ENCODE results near the gene IL18.
A peak's percentile ranks its signal among the peaks of the same experiment; 100 is the strongest.
"Not testable (repeated sequence)": the region's sequence is repeated elsewhere in the genome, so short reads cannot be mapped to it uniquely, and the experiment has no call there.

Gene IL18

GRCh38 chr11:112166562-112166961 lies 2.7 kb upstream of the IL18 start:
- DNase-seq, result peak; percentile 58

- no peak for DNase-seq
Observed at GRCh38 chr11:112165049-112165448, 1.2 kb upstream of the IL18 start.

DNA sequence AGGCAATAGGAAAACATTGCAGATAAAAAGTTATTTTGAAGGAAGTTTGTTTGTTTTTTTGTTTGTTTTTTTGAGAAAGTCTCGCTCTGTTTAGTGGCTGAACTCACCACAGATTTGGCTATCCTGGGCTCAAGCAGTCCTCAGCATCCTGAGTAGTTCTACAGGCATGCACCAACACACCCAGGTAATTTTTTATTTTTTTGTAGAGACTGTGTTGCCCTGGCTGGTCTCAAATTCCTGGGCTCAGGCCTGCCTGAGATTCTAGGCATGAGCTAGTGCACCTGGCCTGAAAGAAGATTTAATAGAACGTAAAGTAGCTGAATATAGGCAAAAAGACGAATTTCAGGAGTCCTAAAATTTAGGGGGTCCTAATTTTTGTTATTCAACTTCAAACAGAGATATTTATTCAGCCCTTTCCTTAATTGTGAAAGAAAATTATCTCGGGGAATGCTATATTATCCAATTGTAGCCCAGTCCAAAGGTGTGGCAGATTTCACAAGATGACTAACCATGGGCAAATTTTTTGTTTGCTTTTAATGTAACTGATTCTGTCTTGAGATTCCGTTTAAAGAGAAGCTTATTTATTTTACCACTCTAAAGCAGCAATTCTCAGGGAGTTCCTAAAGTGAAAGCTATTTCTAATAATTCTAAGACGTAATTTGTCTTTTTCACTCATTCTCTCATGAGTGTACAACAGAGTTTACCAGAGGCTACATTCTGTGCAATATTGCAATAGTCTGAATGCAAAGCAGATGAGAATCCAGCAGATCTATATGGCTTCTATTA lies 940 bp downstream of the IL18 start:
- DNase-seq, result peak; percentile 40

DNA sequence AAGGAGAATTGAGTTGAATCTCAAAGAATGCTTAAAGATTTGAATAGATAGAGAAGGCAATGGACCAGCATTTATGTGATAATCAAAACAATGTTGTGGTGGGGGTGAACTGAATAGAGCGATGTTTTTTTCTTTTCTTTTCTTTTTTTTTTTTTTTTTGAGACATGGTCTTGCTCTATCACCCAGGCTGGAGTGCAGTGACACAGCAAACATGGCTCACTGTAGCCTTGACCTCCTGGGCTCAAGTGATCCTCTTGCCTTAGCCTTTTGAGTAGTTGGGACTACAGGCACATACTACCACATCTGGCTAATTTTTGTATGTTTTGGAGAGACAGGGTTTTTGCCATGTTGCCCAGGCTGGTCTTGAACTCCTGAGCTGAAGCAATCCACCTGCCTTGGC lies 1.7 kb downstream of the IL18 start:
- DNase-seq, result not testable (repeated sequence)

DNA sequence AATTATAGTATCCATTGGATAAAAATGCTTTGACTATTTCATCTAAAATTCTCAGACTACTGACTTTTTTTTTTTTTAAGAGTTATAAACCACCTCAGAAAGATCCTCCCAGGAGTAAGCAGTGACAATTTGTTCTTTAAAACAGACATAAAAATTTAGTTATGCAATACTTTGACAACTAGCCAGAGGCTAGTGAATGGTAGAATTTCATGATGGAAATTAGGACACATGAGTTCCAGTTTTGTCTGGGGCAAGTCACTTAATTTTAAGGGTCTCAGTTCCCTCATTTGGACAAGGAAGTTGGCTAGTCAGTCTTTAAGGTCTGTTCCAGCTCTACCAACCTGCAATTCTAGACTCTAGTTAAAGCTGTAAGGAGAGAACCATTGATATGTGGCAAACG lies 2.9 kb downstream of the IL18 start:
- DNase-seq, result peak; percentile 76

DNA sequence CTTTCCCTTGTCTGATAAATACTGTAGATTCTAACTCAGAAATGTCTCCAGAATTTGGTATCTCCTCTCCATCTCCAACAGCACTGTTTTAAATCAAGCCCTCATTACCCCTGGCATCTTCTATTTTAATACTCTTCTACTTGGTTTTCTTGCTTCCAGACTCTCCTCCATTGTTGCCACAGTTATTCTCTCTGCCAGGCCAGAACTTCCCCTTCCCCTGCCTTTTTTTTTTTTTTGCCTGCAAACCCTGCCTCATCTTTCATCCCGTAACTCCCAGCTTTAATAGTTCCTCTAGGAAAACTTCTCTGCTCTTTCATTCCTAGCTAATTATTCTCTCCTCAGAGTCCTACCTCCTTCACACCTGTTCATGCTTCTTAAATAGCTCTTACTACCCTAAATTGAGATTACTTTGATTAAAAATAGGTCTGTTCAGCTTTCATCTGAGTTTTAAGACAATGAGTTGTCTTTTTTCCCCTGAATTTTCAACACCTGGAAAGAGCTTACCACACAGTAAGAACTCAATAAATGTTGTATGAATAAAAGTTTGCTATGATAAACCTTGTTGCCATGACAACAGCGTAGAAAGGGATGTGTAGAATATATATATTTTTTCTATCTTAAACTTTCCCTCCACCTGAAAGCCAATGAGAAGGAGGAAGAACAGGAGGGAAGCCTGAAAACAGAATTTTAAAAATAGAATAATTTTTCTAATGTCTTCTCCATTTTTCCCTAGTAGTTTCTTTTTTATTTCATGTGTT lies 3.6 kb downstream of the IL18 start:
- DNase-seq, result peak; percentile 53

DNA sequence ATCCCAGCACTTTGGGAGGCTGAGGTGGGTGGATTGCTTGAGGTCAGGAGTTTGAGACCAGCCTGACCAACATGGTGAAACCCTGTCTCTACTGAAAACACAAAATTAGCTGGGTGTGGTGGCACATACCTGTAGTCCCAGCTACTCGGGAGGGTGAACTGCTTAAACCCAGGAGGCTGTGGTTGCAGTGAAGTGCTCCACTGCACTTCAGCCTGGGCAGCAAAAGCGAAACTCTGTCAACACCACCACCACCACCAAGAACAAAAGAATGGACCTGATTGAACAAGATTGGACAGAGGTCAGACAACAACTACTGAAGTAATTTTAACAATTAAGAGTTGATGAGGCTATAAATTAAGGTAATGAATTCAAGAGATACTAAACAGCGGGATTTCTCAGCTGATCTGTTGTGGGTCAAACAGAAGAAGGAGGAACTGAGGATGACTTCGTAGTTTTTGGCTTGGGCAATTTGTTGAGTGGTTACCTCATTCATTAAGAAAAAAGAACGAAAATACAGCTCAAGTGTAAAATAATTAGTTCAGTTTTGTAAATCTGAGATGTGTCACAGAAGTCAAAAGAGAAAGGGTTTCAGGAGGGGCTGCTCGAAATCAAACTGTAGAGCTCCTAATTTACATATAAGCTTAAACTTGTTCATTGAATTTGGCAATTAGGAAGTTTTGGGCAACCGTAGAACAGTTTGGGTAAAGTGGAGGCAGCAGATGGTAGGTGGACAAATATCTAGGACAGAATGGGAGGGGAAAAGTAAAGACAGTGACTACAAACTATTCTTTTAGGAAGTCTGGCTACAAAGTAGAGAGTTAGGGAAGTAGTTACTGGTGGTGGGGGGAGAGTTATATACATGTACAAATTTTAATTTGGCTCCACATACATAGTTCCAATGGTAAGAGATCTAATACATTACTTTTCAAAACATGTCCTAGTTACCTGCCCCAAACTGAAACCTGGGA lies 4.5 kb downstream of the IL18 start:
- peak; percentile 89 for DNase-seq

DNA sequence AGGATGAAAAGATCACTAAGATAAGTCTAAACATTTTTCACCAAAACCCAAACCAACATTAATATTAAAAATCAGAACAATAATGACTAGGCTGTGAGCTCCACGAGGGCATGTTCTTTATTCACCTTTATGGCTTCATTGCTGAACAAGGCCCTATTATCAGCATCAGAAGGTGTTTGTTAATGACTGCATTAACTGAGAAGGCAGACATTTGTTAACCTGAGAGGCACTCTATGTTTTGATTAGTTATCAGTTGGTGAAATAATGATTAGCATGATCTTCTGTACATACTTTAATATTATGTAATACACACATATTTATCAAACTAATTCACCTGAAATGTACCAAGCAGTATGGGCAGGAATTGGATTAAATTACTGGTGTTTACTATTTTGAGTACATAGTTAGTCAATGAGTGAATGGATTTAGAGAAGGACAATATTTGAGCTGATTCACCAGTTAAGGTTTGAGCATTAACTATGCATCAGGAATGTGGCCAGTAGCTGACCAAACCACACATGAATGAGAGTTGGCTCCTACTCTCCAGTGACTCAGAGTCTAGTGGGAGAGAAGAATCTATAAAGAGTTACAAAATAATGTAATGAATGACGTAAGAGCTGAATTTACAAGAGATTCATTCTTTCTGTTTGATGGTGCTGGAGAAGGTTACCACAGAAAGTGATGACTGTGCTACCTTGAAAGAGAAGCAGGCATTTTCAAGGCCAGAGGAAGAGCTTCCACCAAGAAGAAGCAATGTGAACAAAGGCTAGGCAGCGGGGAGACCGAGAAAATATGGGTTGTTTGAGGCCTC lies 6.7 kb downstream of the IL18 start:
- DNase-seq, result peak; percentile 99

DNA sequence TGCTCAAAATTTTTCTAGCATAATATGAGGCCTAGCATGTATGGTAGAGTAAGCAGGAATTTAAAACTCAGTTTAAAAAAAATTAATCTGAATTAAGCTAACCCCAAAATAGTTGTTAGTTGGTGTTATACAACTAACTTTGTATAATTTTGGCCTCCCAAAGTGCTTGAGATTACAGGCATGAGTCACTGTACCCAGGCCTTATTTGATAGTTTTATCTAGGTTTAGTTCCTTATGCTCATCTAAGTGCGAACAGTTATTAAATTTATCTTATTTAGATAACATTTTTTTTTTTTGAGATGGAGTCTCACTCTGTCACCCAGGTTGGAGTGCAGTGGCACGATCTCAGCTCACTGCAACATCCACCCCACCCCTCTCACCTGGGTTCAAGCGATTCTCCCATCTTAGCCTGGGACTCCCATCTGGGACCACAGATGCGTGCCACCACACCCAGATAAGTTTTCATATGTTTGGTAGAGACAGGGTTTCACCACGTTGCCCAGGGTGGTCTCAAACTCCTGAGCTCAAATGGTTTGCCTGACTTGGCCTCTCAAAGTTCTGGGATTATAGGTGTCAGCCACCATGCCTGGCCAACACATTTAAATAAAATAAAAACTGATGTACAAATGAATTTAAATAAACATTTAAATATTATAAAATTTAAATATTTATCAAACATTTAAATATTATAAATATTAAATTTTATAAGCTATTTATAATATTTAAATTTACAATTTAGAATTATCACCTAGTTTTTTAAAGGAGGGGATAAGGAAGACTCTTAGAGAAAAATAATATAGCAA lies 7.5 kb downstream of the IL18 start:
- DNase-seq, result no peak

- DNase-seq, result no peak
Observed at GRCh38 chr11:112150517-112150916, 13.4 kb downstream of the IL18 start.

DNA sequence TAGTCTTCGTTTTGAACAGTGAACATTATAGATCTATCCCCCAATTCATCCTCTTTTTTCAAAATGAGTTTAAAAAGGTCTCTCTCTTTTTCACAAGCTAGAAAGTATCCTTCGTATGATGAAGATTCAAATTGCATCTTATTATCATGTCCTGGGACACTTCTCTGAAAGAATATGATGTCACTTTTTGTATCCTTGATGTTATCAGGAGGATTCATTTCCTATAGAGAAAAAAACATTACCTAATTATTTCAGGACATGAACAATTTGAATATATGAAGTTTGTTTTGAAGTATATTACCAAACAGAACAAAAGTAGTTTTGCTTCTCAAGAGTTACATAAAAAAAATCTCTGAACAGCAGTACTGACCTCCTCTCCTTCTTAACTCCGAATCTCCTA lies 20.3 kb downstream of the IL18 start:
- no peak for DNase-seq

GRCh38 chr11:112134473-112134872 lies 29.4 kb downstream of the IL18 start:
- peak; percentile 17 for DNase-seq

DNA sequence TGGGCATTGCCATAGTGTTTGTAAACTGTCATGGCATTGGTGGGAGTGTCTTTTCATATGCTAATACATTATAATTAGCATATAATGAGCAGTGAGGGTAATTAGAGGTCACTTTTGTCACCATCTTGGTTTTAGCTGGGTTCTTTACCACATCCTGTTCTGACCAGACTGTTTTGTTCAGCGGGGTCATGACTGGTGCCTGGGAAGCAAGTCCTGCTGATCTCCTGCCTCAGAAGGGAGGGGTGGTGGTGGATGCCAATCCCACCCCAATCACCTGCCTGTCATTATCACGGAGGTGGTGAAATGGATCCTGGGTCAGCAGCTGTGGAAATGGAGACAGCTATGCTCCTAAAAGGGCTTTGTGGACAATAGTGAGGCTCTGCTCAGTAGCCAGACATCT lies 31.2 kb downstream of the IL18 start:
- peak; percentile 16 for DNase-seq

- peak; percentile 85 for DNase-seq
Observed at GRCh38 chr11:112129656-112130055, 34.2 kb downstream of the IL18 start.

DNA sequence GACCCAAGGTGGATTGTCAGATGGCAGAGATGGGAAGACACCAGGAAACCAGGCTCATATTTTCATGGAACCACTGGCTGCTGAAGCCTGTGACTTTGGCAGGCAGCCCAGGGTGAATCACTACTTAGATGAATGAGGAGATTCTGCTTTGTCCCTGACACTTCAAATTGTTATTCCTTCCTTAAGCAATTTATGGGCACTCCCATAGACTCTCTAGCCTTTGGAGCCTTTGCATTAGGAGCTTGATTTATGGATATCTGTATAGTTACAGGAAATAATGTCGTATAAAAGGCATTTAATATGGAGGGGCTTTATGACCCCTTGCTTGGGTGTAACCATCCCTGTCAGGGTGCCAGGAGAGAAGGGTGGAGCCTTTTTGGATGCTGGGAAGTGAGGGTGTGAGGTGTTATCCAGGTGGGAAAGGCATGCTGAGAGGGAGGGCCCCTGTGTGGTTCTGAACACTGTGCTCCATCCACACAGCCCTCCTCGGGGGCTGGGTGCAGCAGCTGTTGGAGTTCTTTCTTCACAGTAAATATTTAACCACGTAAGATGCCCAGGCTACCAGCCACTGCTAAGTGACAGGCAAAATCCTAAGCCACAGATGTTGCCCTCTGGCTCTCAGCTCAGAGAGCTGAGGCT lies 35.3 kb downstream of the IL18 start:
- peak; percentile 19 for DNase-seq

- no peak for DNase-seq
Observed at GRCh38 chr11:112127056-112127455, 36.8 kb downstream of the IL18 start.

GRCh38 chr11:112123129-112123528 lies 40.8 kb downstream of the IL18 start:
- DNase-seq, result no peak

GRCh38 chr11:112121981-112122615 lies 41.8 kb downstream of the IL18 start:
- peak; percentile 85 for DNase-seq

DNA sequence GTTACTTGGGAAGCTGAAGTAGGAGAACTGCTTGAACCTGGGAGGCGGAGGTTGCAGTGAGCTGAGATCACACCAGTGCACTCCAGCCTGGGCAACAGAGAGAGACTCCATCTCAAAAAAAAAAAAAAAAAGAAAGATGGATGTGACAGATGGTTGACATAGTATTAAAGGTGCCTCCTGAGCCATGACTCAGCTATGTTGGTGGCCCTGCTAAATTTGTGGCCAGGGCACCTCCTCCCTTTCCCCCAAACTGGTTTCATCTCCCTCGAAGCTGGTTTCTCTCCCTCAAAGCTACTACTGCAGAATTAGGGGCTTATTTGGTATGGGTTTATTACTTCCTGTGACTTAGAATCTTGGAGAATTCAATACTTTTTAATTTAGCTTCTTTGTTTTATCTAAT lies 45.7 kb downstream of the IL18 start:
- DNase-seq, result no peak

- no peak for DNase-seq
Observed at GRCh38 chr11:112115386-112115785, 48.5 kb downstream of the IL18 start.

Measured in inflammatory macrophage treated with lipopolysaccharide for 4 hours (primary cell).